HEK293 (cell line): ENCODE results near the gene CACYBP.

Experiments used
- CTCF ChIP-seq: fragments of 450-650 bp; formaldehyde crosslinking; IDR thresholded peaks from 2 replicates; pipeline ENCODE4 v1.5.1; 2016; ENCODE audit warnings: missing biosample characterization, missing genetic modification characterization
- SALL2 ChIP-seq: fragments of 450-650 bp; formaldehyde crosslinking; IDR thresholded peaks from 2 replicates; pipeline ENCODE4 v1.5.0; 2017; ENCODE audit warnings: missing biosample characterization, mild to moderate bottlenecking, missing genetic modification characterization, borderline replicate concordance

- no peak for TF ChIP-seq SALL2
- no peak for TF ChIP-seq CTCF (tag by site-specific recombination)
Measured at GRCh38 chr1:174984952-174985351, 14.8 kb upstream of the CACYBP start.
